ENCODE results near the gene REXO4.

GRCh38 chr9:133390713-133391112 lies 27.1 kb downstream of the REXO4 start:
- TF ChIP-seq, protein P1, sequence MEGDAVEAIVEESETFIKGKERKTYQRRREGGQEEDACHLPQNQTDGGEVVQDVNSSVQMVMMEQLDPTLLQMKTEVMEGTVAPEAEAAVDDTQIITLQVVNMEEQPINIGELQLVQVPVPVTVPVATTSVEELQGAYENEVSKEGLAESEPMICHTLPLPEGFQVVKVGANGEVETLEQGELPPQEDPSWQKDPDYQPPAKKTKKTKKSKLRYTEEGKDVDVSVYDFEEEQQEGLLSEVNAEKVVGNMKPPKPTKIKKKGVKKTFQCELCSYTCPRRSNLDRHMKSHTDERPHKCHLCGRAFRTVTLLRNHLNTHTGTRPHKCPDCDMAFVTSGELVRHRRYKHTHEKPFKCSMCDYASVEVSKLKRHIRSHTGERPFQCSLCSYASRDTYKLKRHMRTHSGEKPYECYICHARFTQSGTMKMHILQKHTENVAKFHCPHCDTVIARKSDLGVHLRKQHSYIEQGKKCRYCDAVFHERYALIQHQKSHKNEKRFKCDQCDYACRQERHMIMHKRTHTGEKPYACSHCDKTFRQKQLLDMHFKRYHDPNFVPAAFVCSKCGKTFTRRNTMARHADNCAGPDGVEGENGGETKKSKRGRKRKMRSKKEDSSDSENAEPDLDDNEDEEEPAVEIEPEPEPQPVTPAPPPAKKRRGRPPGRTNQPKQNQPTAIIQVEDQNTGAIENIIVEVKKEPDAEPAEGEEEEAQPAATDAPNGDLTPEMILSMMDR (IDR thresholded peaks at IDR 0.05), result no peak
- TF ChIP-seq POLR2A (IDR thresholded peaks at IDR 0.05), result no peak
